ENCODE data around the gene HDAC11. TPM values are rescaled to one million over a fixed set of nuclear protein-coding genes. Genes with fewer than 3 reads are reported as not detected.

The HDAC11 gene
- total and polyA plus RNA-seq, 4 experiments from 2014 or later, result 5.0 to 8.8 (median 7.4) TPM

GRCh38 chr3:13461169-13462124 lies 18.7 kb upstream of the HDAC11 start:
- intact Hi-C loops (cut with micrococcal nuclease), result loop anchor here (1.0 kb wide), 1 partner anchor 369 kb away; no protein-coding TSS in a partner anchor

GRCh38 chr3:13462125-13462629 lies 17.9 kb upstream of the HDAC11 start:
- ChIA-PET POLR2A (ENCODE audit: partially characterized antibody) (interaction anchor here (1.4 kb wide), 1 partner anchor 10 kb away, joined by 5 read pairs; no protein-coding TSS in a partner anchor), CTCF (ENCODE audit: partially characterized antibody) (interaction anchor here (0.9 to 5.4 kb wide), 14 partner anchors 9 to 371 kb away, joined by 3 to 56 read pairs (median 4); partner anchors contain the start of gene HDAC11)
- H3K27ac Mint-ChIP-seq, result no peak overlapping the region
- no peaks in the 10 kb centered on the region for H3K36me3 Mint-ChIP-seq
- Histone ChIP-seq H3K4me3 (ENCODE audit: low read length in 2 of 2) (no peak overlapping the region), H3K27ac (ENCODE audit: low read depth, low read length) (no peak overlapping the region), H3K27me3 (ENCODE audit: insufficient read depth, low read length) (no peaks in the 10 kb centered on the region), H3K4me1 (ENCODE audit: insufficient read depth, low read length) (peaks cover 4% of the 10 kb centered on the region), H3K36me3 (ENCODE audit: insufficient read depth, low read length) (no peaks in the 10 kb centered on the region), H3K9me3 (ENCODE audit: control insufficient read depth in 1 of 2, low read length in 2 of 2) (no peaks in the 10 kb centered on the region)
- H3K9me3 Mint-ChIP-seq, result peaks cover 0 to 3% (median 0%) of the 10 kb centered on the region in 8 donors
- H3K4me1 Mint-ChIP-seq, result peaks cover 0 to 4% (median 2%) of the 10 kb centered on the region in 4 donors
- DNase-seq, result no peak
- H3K4me3 Mint-ChIP-seq, result no peak overlapping the region
- intact Hi-C loops (cut with micrococcal nuclease), result no loop called here
- peaks cover 3 to 8% of the 10 kb centered on the region in 2 donors for H3K27me3 Mint-ChIP-seq

More at GRCh38 chr3:13461169-13462124, 18.7 kb upstream of the HDAC11 start:
- Histone ChIP-seq H3K4me3 (ENCODE audit: low read length in 2 of 2) (no peak overlapping the region), H3K27ac (ENCODE audit: low read depth, low read length) (no peak overlapping the region), H3K9me3 (ENCODE audit: control insufficient read depth in 1 of 2, low read length in 2 of 2) (no peaks in the 10 kb centered on the region), H3K36me3 (ENCODE audit: insufficient read depth, low read length) (no peaks in the 10 kb centered on the region), H3K4me1 (ENCODE audit: insufficient read depth, low read length) (peaks cover 4% of the 10 kb centered on the region), H3K27me3 (ENCODE audit: insufficient read depth, low read length) (no peaks in the 10 kb centered on the region)
- DNase-seq, result peak; percentile 53 to 75 (median 73)
- ChIA-PET CTCF (ENCODE audit: partially characterized antibody) (interaction anchor here (0.8 to 5.4 kb wide), 17 partner anchors 8 to 642 kb away, joined by 3 to 56 read pairs (median 3); no protein-coding TSS in a partner anchor), POLR2A (ENCODE audit: partially characterized antibody) (interaction anchor here (1.4 to 1.7 kb wide), 2 partner anchors 9 to 370 kb away, joined by 5 to 6 read pairs; no protein-coding TSS in a partner anchor)
- Mint-ChIP-seq H3K36me3 (no peaks in the 10 kb centered on the region), H3K27ac (peak overlapping the region in 1 of 7 donors; percentile 80), H3K4me1 (peaks cover 0 to 4% (median 2%) of the 10 kb centered on the region in 4 donors), H3K27me3 (peaks cover 3 to 8% of the 10 kb centered on the region in 2 donors), H3K4me3 (peak overlapping the region in 1 of 8 donors; percentile 36), H3K9me3 (peaks cover 0 to 3% (median 0%) of the 10 kb centered on the region in 8 donors)

DNA sequence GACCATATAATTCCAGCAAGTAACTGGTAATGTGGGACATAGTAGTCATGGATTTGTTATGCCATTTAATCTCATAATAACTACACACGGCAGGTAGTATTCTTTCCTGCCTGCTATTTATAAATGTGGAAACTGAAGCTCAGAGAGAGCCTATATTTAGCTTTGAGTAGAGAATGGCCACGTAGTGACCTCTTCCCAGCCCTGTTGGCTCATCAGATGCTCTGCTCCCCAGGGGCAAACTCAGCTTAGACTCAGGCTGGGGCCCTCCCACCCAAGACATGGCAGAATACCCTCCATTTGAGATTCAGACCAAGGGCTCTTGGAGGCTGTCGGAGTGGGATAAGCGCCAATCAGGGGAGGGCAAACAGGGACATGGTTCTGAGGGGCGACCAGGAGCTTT lies 17.3 kb upstream of the HDAC11 start:
- Mint-ChIP-seq H3K36me3 (no peaks in the 10 kb centered on the region), H3K9me3 (peaks cover 0 to 3% (median 0%) of the 10 kb centered on the region in 8 donors), H3K27ac (no peak overlapping the region), H3K4me1 (peaks cover 0 to 4% (median 2%) of the 10 kb centered on the region in 4 donors), H3K4me3 (no peak overlapping the region), H3K27me3 (peaks cover 3 to 8% of the 10 kb centered on the region in 2 donors)
- DNase-seq, result no peak
- CTCF ChIA-PET (ENCODE audit: partially characterized antibody), result interaction anchor here (0.9 to 5.4 kb wide), 10 partner anchors 9 to 371 kb away, joined by 3 to 56 read pairs (median 4); partner anchors contain the start of gene HDAC11
- H3K4me3 ChIP-seq (ENCODE audit: low read length in 2 of 2), result no peak overlapping the region
- no peaks in the 10 kb centered on the region for H3K36me3 ChIP-seq (ENCODE audit: insufficient read depth, low read length)
- intact Hi-C loops (cut with micrococcal nuclease), result no loop called here
- peaks cover 4% of the 10 kb centered on the region for H3K4me1 ChIP-seq (ENCODE audit: insufficient read depth, low read length)
- H3K27ac ChIP-seq (ENCODE audit: low read depth, low read length), result no peak overlapping the region
- POLR2A ChIA-PET (ENCODE audit: partially characterized antibody), result no interaction called here
- H3K9me3 ChIP-seq (ENCODE audit: control insufficient read depth in 1 of 2, low read length in 2 of 2), result no peaks in the 10 kb centered on the region
- H3K27me3 ChIP-seq (ENCODE audit: insufficient read depth, low read length), result no peaks in the 10 kb centered on the region

GRCh38 chr3:13463618-13464400 lies 16.3 kb upstream of the HDAC11 start:
- intact Hi-C loops (cut with micrococcal nuclease), result no loop called here
- H3K36me3 ChIP-seq (ENCODE audit: insufficient read depth, low read length), result no peaks in the 10 kb centered on the region
- ChIA-PET POLR2A (ENCODE audit: partially characterized antibody) (no interaction called here), CTCF (ENCODE audit: partially characterized antibody) (interaction anchor here (1.1 to 5.4 kb wide), 7 partner anchors 10 to 372 kb away, joined by 3 to 56 read pairs (median 4); no protein-coding TSS in a partner anchor)
- Mint-ChIP-seq H3K27me3 (peaks cover 3 to 11% of the 10 kb centered on the region in 2 donors), H3K9me3 (peaks cover 0 to 3% (median 0%) of the 10 kb centered on the region in 8 donors), H3K4me3 (no peak overlapping the region), H3K36me3 (no peaks in the 10 kb centered on the region), H3K27ac (no peak overlapping the region), H3K4me1 (peaks cover 0 to 4% (median 2%) of the 10 kb centered on the region in 4 donors)
- H3K27me3 ChIP-seq (ENCODE audit: insufficient read depth, low read length), result no peaks in the 10 kb centered on the region
- H3K27ac ChIP-seq (ENCODE audit: low read depth, low read length), result no peak overlapping the region
- no peak overlapping the region for H3K4me3 ChIP-seq (ENCODE audit: low read length in 2 of 2)
- peaks cover 4% of the 10 kb centered on the region for H3K4me1 ChIP-seq (ENCODE audit: insufficient read depth, low read length)
- DNase-seq, result no peak
- H3K9me3 ChIP-seq (ENCODE audit: control insufficient read depth in 1 of 2, low read length in 2 of 2), result no peaks in the 10 kb centered on the region

- H3K4me1 ChIP-seq (ENCODE audit: insufficient read depth, low read length), result peaks cover 4% of the 10 kb centered on the region
- no peak overlapping the region for H3K4me3 ChIP-seq (ENCODE audit: low read length in 2 of 2)
- ChIA-PET CTCF (ENCODE audit: partially characterized antibody) (interaction anchor here (4.1 to 5.4 kb wide), 2 partner anchors 12 to 374 kb away, joined by 17 to 56 read pairs; no protein-coding TSS in a partner anchor), POLR2A (ENCODE audit: partially characterized antibody) (interaction anchor here (0.7 to 0.8 kb wide), 2 partner anchors 48 to 115 kb away, joined by 3 read pairs; no protein-coding TSS in a partner anchor)
- Mint-ChIP-seq H3K27me3 (peaks cover 3 to 12% of the 10 kb centered on the region in 2 donors), H3K4me3 (no peak overlapping the region), H3K27ac (no peak overlapping the region), H3K4me1 (peaks cover 0 to 4% (median 2%) of the 10 kb centered on the region in 4 donors), H3K36me3 (no peaks in the 10 kb centered on the region), H3K9me3 (peaks cover 0 to 3% (median 0%) of the 10 kb centered on the region in 8 donors)
- H3K9me3 ChIP-seq (ENCODE audit: control insufficient read depth in 1 of 2, low read length in 2 of 2), result no peaks in the 10 kb centered on the region
- no peak overlapping the region for H3K27ac ChIP-seq (ENCODE audit: low read depth, low read length)
- intact Hi-C loops (cut with micrococcal nuclease), result no loop called here
- no peaks in the 10 kb centered on the region for H3K36me3 ChIP-seq (ENCODE audit: insufficient read depth, low read length)
- no peak for DNase-seq
- H3K27me3 ChIP-seq (ENCODE audit: insufficient read depth, low read length), result no peaks in the 10 kb centered on the region
These were observed 14.8 kb upstream of the HDAC11 start for GRCh38 chr3:13465236-13465873.

- ChIA-PET CTCF (ENCODE audit: partially characterized antibody) (interaction anchor here (0.8 to 4.1 kb wide), 3 partner anchors 14 to 375 kb away, joined by 3 to 17 read pairs (median 3); no protein-coding TSS in a partner anchor), POLR2A (ENCODE audit: partially characterized antibody) (no interaction called here)
- no peak overlapping the region for H3K4me3 Mint-ChIP-seq
- no peaks in the 10 kb centered on the region for H3K36me3 ChIP-seq (ENCODE audit: insufficient read depth, low read length)
- peaks cover 3 to 12% of the 10 kb centered on the region in 2 donors for H3K27me3 Mint-ChIP-seq
- no peak for DNase-seq
- no peaks in the 10 kb centered on the region for H3K27me3 ChIP-seq (ENCODE audit: insufficient read depth, low read length)
- intact Hi-C loops (cut with micrococcal nuclease), result no loop called here
- H3K27ac Mint-ChIP-seq, result no peak overlapping the region
- H3K36me3 Mint-ChIP-seq, result no peaks in the 10 kb centered on the region
- H3K4me1 ChIP-seq (ENCODE audit: insufficient read depth, low read length), result no peaks in the 10 kb centered on the region
- H3K9me3 ChIP-seq (ENCODE audit: control insufficient read depth in 1 of 2, low read length in 2 of 2), result no peaks in the 10 kb centered on the region
- H3K4me1 Mint-ChIP-seq, result no peaks in the 10 kb centered on the region
- H3K27ac ChIP-seq (ENCODE audit: low read depth, low read length), result no peak overlapping the region
- H3K9me3 Mint-ChIP-seq, result no peaks in the 10 kb centered on the region
- no peak overlapping the region for H3K4me3 ChIP-seq (ENCODE audit: low read length in 2 of 2)
These were observed 13.3 kb upstream of the HDAC11 start for GRCh38 chr3:13466781-13467180.
